Gastrocnemius medialis (tissue), 4 donors: ENCODE measurements around the gene ZDHHC7. TPM values are rescaled to one million over a fixed set of nuclear protein-coding genes. Genes with fewer than 3 reads are reported as not detected.
"Not testable (repeated sequence)": the region's sequence is repeated elsewhere in the genome, so short reads cannot be mapped to it uniquely, and the experiment has no call there.

ENCODE experiments used
- ATAC-seq, 2 donors: fragments of 150-250 bp; one replicate each; pipeline ENCODE4 v1.9.1; 2016
- DNase-seq, 2 donors: peaks; one replicate each; pipeline ENCODE4 v3.0.0-alpha.2; 2019
- H3K27ac ChIP-seq, 4 donors: fragments of 200-600 bp; sonication (generic); 1 replicate in 1 of 4; 2 replicates in 3 of 4; pipeline ENCODE4 v1.5.1; 2016 to 2018; ENCODE audit warnings: mild to moderate bottlenecking in 2 of 4, moderate library complexity in 1 of 4
- H3K27me3 ChIP-seq, 3 donors: fragments of 200-600 bp; sonication (generic) in 2 of 3; 1 replicate in 1 of 3; 2 replicates in 2 of 3; pipeline versions ENCODE4 v1.5.1 to v1.6.0; 2016 to 2019; ENCODE audit warnings: mild to moderate bottlenecking in 1 of 3, moderate library complexity in 1 of 3
- H3K36me3 ChIP-seq, 2 donors: fragments of 200-600 bp; sonication (generic) in 1 of 2; one replicate each; pipeline ENCODE4 v1.5.1; 2017 to 2018
- H3K4me1 ChIP-seq, 2 donors: fragments of 200-600 bp; sonication (generic) in 1 of 2; one replicate each; pipeline ENCODE4 v1.5.1; 2016 to 2017; ENCODE audit warnings: mild to moderate bottlenecking in 2 of 2
- H3K4me3 ChIP-seq, 4 donors: fragments of 200-600 bp; sonication (generic) in 3 of 4; 1 replicate in 1 of 4; 2 replicates in 3 of 4; pipeline ENCODE4 v1.5.1; 2016 to 2019; ENCODE audit warnings: mild to moderate bottlenecking in 2 of 4
- H3K9me3 ChIP-seq, 3 donors: fragments of 200-600 bp; sonication (generic) in 2 of 3; 1 replicate in 1 of 3; 2 replicates in 2 of 3; pipeline ENCODE4 v1.5.1; 2016 to 2019
- CTCF ChIP-seq, 5 experiments: fragments of 450-650 bp in 3 of 5; fragments of 200-600 bp in 2 of 5; sonication (generic) in 2 of 5; IDR thresholded peaks in 4 of 5; conservative IDR thresholded peaks in 1 of 5; 1 replicate in 4 of 5; 2 replicates in 1 of 5; pipeline ENCODE4 v1.5.1; 2016 to 2019; ENCODE audit warnings: antibody characterized with exemption in 5 of 5, mild to moderate bottlenecking in 3 of 5, moderate library complexity in 3 of 5
- POLR2A ChIP-seq, 2 donors: fragments of 450-650 bp; IDR thresholded peaks; one replicate each; pipeline ENCODE4 v1.6.1; 2017; ENCODE audit warnings: antibody characterized with exemption in 2 of 2, mild to moderate bottlenecking in 2 of 2, moderate library complexity in 2 of 2
- in situ Hi-C, 4 donors: fragments of 200-750 bp; cut with MboI; loops; one replicate each; pipeline versions ENCODE4 v1.15.0 to v1.8.0; 2017; ENCODE audit warnings: low sequenced_read_pairs in 4 of 4
- intact Hi-C: fragments of 100-400 bp; cut with DNase I; formaldehyde crosslinking; loops from one replicate; pipeline ENCODE4 v1.15.1; 2023; ENCODE audit warnings: low total_unique reads
- total RNA-seq, 4 donors: library from RNA; depleted of rRNA; stranded (reverse); fragments of >200 nt; gene quantifications; one replicate each; pipeline versions ENCODE4 v1.1.0 to v1.2.3, GENCODE V29; 2016

The ZDHHC7 gene
- total RNA-seq, 4 donors from 2014 or later: 55.0 to 93.5 (median 68.4) TPM

GRCh38 chr16:85056211-85056748 is 44.9 kb upstream of the ZDHHC7 start:
- intact Hi-C loops: no loop called here
- Histone ChIP-seq H3K4me3 (peak overlapping the region in 2 of 4 donors; percentile 7 to 13), H3K36me3 (no peaks in the 10 kb centered on the region), H3K9me3 (no peaks in the 10 kb centered on the region), H3K27ac (peak overlapping the region in 3 of 4 donors; percentile 31 to 68 (median 36)), H3K27me3 (no peaks in the 10 kb centered on the region), H3K4me1 (peaks cover 12 to 13% of the 10 kb centered on the region in 2 donors)
- in situ Hi-C loops: no loop called here
- ATAC-seq (no peak), DNase-seq (no peak)
- TF ChIP-seq CTCF (IDR thresholded peaks at IDR 0.05 in 4 of 5, conservative IDR thresholded peaks at IDR 0.05 in 1 of 5): no peak
- TF ChIP-seq POLR2A (IDR thresholded peaks at IDR 0.05): no peak

GRCh38 chr16:85055493-85056210 is 44.3 kb upstream of the ZDHHC7 start:
- intact Hi-C loops (no loop called here), in situ Hi-C loops (no loop called here)
- ATAC-seq (peak; percentile 65 to 71), DNase-seq (peak; percentile 42 to 45)
- H3K27ac ChIP-seq: peak overlapping the region; percentile 31 to 68 (median 40)
- H3K36me3 ChIP-seq: no peaks in the 10 kb centered on the region
- H3K9me3 ChIP-seq: no peaks in the 10 kb centered on the region
- H3K4me1 ChIP-seq: peaks cover 12 to 13% of the 10 kb centered on the region in 2 donors
- TF ChIP-seq CTCF (IDR thresholded peaks at IDR 0.05 in 4 of 5, conservative IDR thresholded peaks at IDR 0.05 in 1 of 5) (no peak), POLR2A (IDR thresholded peaks at IDR 0.05) (no peak)
- H3K4me3 ChIP-seq: peak overlapping the region; percentile 7 to 13 (median 10)
- H3K27me3 ChIP-seq: no peaks in the 10 kb centered on the region

GRCh38 chr16:85054948-85055492 is 43.7 kb upstream of the ZDHHC7 start:
- H3K27ac ChIP-seq: peak overlapping the region; percentile 31 to 68 (median 40)
- in situ Hi-C loops (no loop called here), intact Hi-C loops (no loop called here)
- no peaks in the 10 kb centered on the region for H3K27me3 ChIP-seq
- H3K36me3 ChIP-seq: no peaks in the 10 kb centered on the region
- H3K4me1 ChIP-seq: peaks cover 12 to 13% of the 10 kb centered on the region in 2 donors
- ATAC-seq (no peak), DNase-seq (no peak)
- peak overlapping the region; percentile 1 to 13 (median 8) for H3K4me3 ChIP-seq
- no peaks in the 10 kb centered on the region for H3K9me3 ChIP-seq
- no peak for TF ChIP-seq POLR2A (IDR thresholded peaks at IDR 0.05)
- TF ChIP-seq CTCF (IDR thresholded peaks at IDR 0.05 in 4 of 5, conservative IDR thresholded peaks at IDR 0.05 in 1 of 5): no peak

DNA sequence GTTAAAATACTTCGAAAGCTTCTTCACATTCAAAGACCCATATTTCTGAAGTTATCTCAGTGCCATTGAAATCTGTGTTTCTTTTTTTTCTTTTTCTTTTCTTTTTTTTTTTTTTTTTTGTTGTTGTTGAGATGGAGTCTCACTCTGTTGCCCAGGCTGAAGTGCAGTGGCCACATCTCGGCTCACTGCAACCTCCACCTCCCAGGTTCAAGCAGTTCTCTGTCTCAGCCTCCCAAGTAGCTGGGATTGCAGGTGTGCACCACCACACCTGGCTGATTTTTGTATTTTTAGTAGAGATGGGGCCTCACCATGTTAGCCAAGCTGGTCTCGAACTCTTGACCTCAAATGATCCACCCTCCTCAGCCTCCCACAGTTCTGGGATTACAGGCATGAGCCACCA is 43.0 kb upstream of the ZDHHC7 start:
- intact Hi-C loops, H3K4me3 ChIP-seq, ATAC-seq, H3K27ac ChIP-seq, H3K9me3 ChIP-seq, in situ Hi-C loops, DNase-seq, H3K36me3 ChIP-seq, H3K27me3 ChIP-seq: not testable (repeated sequence)
- peaks cover 12 to 13% of the 10 kb centered on the region in 2 donors for H3K4me1 ChIP-seq

GRCh38 chr16:85052536-85052935 is 41.2 kb upstream of the ZDHHC7 start:
- no peaks in the 10 kb centered on the region for H3K27me3 ChIP-seq
- no peak overlapping the region for H3K4me3 ChIP-seq
- H3K9me3 ChIP-seq: no peaks in the 10 kb centered on the region
- no peak for DNase-seq
- H3K36me3 ChIP-seq: no peaks in the 10 kb centered on the region
- H3K4me1 ChIP-seq: peaks cover 12 to 20% of the 10 kb centered on the region in 2 donors
- TF ChIP-seq CTCF (IDR thresholded peaks at IDR 0.05 in 4 of 5, conservative IDR thresholded peaks at IDR 0.05 in 1 of 5) (no peak), POLR2A (IDR thresholded peaks at IDR 0.05) (no peak)
- intact Hi-C loops: no loop called here
- in situ Hi-C loops: no loop called here
- H3K27ac ChIP-seq: no peak overlapping the region
- no peak for ATAC-seq
